Measurements from ENCODE around the gene ACIN1. TPM values are rescaled to one million over a fixed set of nuclear protein-coding genes. Genes with fewer than 3 reads are reported as not detected.

The ACIN1 gene
- total and polyA plus RNA-seq, 2 of the 13 experiments (the other 11 are each of a cell fraction or from before 2014, with no cell fraction given) = 165 to 183 TPM

- TF ChIP-seq KLF12 (CRISPR knock-in tag; IDR thresholded peaks at IDR 0.05; ENCODE audit: borderline replicate concordance) (peak; percentile 93), PPARG (CRISPR knock-in tag; conservative IDR thresholded peaks at IDR 0.05) (no peak; the same call in none of the 2 replicates), KLF6 (CRISPR knock-in tag; IDR thresholded peaks at IDR 0.05) (no peak; the same call in 1 of the 2 replicates), ZBTB49 (CRISPR knock-in tag; IDR thresholded peaks at IDR 0.05; ENCODE audit: borderline replicate concordance) (no peak), ZNF598 (CRISPR knock-in tag; IDR thresholded peaks at IDR 0.05; ENCODE audit: borderline replicate concordance) (peak; percentile 97; the same call in 1 of the 2 replicates), CBX2 (IDR thresholded peaks at IDR 0.05; ENCODE audit: low read depth, low read length) (no peak), CBX2 (CRISPR knock-in tag; IDR thresholded peaks at IDR 0.05; ENCODE audit: low read depth) (no peak), ZSCAN25 (CRISPR knock-in tag; IDR thresholded peaks at IDR 0.05) (peak; percentile 64), HDAC2 (CRISPR knock-in tag; IDR thresholded peaks at IDR 0.05) (peak; percentile 72; the same call in 1 of the 2 replicates), THRA (CRISPR knock-in tag; IDR thresholded peaks at IDR 0.05; ENCODE audit: borderline replicate concordance) (peak; percentile 81), CBFB (CRISPR knock-in tag; IDR thresholded peaks at IDR 0.05) (peak; percentile 67; the same call in 1 of the 2 replicates), CC2D1A (CRISPR knock-in tag; IDR thresholded peaks at IDR 0.05) (no peak; the same call in 1 of the 2 replicates), ZNF879 (CRISPR knock-in tag; IDR thresholded peaks at IDR 0.05) (peak; percentile 88), HHEX (CRISPR knock-in tag; IDR thresholded peaks at IDR 0.05) (0 out of 2 replicates have a peak, but pooled peaks have one; percentile 30), ZNF547 (CRISPR knock-in tag; IDR thresholded peaks at IDR 0.05) (peak; percentile 97), ZNF614 (CRISPR knock-in tag; IDR thresholded peaks at IDR 0.05; ENCODE audit: borderline replicate concordance) (0 out of 2 replicates have a peak, but pooled peaks have one; percentile 55), MTERF4 (CRISPR knock-in tag; IDR thresholded peaks at IDR 0.05) (peak; percentile 82), MYPOP (CRISPR knock-in tag; IDR thresholded peaks at IDR 0.05) (peak; percentile 62; the same call in 1 of the 2 replicates), HNF4G (IDR thresholded peaks at IDR 0.05; ENCODE audit: borderline replicate concordance, low read depth, low read length) (no peak), HNF4G (CRISPR knock-in tag; IDR thresholded peaks at IDR 0.05; ENCODE audit: borderline replicate concordance, low read depth) (0 out of 2 replicates have a peak, but pooled peaks have one; percentile 56), SETDB1 (CRISPR knock-in tag; IDR thresholded peaks at IDR 0.05; ENCODE audit: borderline replicate concordance) (no peak)
Observed at GRCh38 chr14:23057757-23058653, 36.9 kb downstream of the ACIN1 start (continued).

All from HepG2 (cell line).